ENCODE data around the gene SEH1L. TPM values are rescaled to one million over a fixed set of nuclear protein-coding genes. Genes with fewer than 3 reads are reported as not detected.
"Not testable (repeated sequence)": the region's sequence is repeated elsewhere in the genome, so short reads cannot be mapped to it uniquely, and the experiment has no call there.

Gene SEH1L
- polyA plus RNA-seq, 1 donor: 46.4 TPM

GRCh38 chr18:12993439-12993838 lies 45.6 kb downstream of the SEH1L start:
- DNase-seq: no peak

- no peak for DNase-seq
These were observed 47.6 kb downstream of the SEH1L start for GRCh38 chr18:12995424-12995823.

- no peak for DNase-seq
These were observed 48.2 kb downstream of the SEH1L start for GRCh38 chr18:12995952-12996477.

- DNase-seq: no peak
These were observed 49.0 kb downstream of the SEH1L start for GRCh38 chr18:12996661-12997292.

GRCh38 chr18:12997330-12997729 lies 49.5 kb downstream of the SEH1L start:
- not testable (repeated sequence) for DNase-seq

GRCh38 chr18:12998332-12999060 lies 50.7 kb downstream of the SEH1L start:
- DNase-seq: no peak

GRCh38 chr18:13003466-13003896 lies 55.7 kb downstream of the SEH1L start:
- DNase-seq: no peak

GRCh38 chr18:13004396-13004795 lies 56.6 kb downstream of the SEH1L start:
- DNase-seq: no peak

GRCh38 chr18:13005289-13005688 lies 57.5 kb downstream of the SEH1L start:
- no peak for DNase-seq

GRCh38 chr18:13006531-13007247 lies 58.9 kb downstream of the SEH1L start:
- DNase-seq: no peak

GRCh38 chr18:13007248-13007560 lies 59.4 kb downstream of the SEH1L start:
- DNase-seq: no peak

- no peak for DNase-seq
These were observed 63.9 kb downstream of the SEH1L start for GRCh38 chr18:13011719-13012118.

GRCh38 chr18:13014232-13014631 lies 66.4 kb downstream of the SEH1L start:
- no peak for DNase-seq

GRCh38 chr18:13014818-13015217 lies 67.0 kb downstream of the SEH1L start:
- DNase-seq: no peak

- no peak for DNase-seq
These were observed 69.5 kb downstream of the SEH1L start for GRCh38 chr18:13017247-13017875.

- no peak for DNase-seq
These were observed 70.6 kb downstream of the SEH1L start for GRCh38 chr18:13018374-13018773.

GRCh38 chr18:13019301-13019700 lies 71.5 kb downstream of the SEH1L start:
- DNase-seq: no peak

GRCh38 chr18:13022644-13023043 lies 74.8 kb downstream of the SEH1L start:
- DNase-seq: no peak

- no peak for DNase-seq
These were observed 77.4 kb downstream of the SEH1L start for GRCh38 chr18:13025233-13025632.

- DNase-seq: no peak
These were observed 78.9 kb downstream of the SEH1L start for GRCh38 chr18:13026583-13027270.

- no peak for DNase-seq
These were observed 81.1 kb downstream of the SEH1L start for GRCh38 chr18:13028869-13029268.

GRCh38 chr18:13032173-13032572 lies 84.4 kb downstream of the SEH1L start:
- no peak for DNase-seq
